ENCODE measurements around the gene INTS2.
"Not testable (repeated sequence)": the region's sequence is repeated elsewhere in the genome, so short reads cannot be mapped to it uniquely, and the experiment has no call there.

The INTS2 gene

DNA sequence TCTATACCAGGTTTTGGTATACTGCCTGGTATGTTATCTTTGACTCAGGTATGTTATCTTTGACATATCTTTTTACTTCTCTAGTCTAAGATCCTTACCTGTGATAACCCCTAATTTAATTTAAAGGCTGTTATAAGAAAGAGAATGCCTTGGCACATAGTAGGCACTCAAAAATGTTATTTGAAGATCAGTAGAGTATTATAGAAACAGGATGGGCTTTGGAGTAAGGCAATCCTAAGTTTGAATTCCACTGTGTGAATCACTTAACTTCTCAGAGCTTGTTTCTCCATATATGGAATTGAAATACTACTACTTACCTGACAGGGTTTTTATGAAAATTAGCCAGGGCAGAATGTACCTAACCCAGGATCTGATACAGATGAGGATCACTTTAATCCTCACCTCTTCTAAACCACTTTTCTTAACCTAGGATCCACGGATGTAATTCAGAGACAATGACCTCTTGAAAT lies 65.6 kb downstream of the INTS2 start:
- TF ChIP-seq, protein P1, sequence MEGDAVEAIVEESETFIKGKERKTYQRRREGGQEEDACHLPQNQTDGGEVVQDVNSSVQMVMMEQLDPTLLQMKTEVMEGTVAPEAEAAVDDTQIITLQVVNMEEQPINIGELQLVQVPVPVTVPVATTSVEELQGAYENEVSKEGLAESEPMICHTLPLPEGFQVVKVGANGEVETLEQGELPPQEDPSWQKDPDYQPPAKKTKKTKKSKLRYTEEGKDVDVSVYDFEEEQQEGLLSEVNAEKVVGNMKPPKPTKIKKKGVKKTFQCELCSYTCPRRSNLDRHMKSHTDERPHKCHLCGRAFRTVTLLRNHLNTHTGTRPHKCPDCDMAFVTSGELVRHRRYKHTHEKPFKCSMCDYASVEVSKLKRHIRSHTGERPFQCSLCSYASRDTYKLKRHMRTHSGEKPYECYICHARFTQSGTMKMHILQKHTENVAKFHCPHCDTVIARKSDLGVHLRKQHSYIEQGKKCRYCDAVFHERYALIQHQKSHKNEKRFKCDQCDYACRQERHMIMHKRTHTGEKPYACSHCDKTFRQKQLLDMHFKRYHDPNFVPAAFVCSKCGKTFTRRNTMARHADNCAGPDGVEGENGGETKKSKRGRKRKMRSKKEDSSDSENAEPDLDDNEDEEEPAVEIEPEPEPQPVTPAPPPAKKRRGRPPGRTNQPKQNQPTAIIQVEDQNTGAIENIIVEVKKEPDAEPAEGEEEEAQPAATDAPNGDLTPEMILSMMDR (IDR thresholded peaks at IDR 0.05; ENCODE audit: borderline replicate concordance, insufficient read depth, low read depth, low read length) = no peak
- peak overlapping the region; percentile 12 for H3K4me3 ChIP-seq (ENCODE audit: low read depth, low read length)

DNA sequence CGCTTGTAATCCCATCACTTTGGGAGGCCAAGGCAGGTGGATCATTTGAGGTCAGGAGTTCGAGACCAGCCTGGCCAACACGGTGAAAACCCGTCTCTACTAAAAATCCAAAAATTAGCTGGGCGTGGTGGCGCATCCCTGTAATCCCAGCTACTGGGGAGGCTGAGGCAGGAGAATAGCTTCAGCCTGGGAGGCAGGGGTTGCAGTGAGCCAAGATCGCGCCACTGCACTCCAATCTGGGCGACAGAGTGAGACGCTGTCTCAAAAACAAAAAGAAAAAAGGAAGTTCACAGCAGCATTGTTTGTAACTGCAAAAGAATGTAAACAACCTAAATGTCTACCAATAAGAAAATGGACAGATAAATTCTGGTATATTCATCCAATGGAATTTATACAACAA lies 67.4 kb downstream of the INTS2 start:
- not testable (repeated sequence) for H3K4me3 ChIP-seq (ENCODE audit: low read depth, low read length)

DNA sequence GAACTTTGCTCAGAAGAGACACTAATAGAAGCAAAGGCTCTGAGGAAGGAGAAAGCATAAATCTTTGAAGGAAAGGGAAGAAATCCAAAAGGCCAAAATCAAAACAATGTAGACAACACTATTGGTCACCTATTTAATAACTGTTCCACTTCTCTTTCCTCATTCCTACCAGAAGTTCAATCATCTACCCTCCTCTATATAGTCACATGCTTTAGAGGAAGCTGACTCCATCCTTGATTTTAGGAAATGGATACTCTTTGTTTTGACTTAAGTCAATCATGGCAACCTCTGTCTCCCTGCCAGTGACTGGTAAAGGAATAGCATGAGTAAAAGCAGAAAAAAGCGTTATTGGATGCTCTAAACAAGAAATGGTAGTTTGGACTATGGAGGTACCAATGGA lies 71.7 kb downstream of the INTS2 start:
- H3K4me3 ChIP-seq (ENCODE audit: low read depth, low read length) = no peak overlapping the region

DNA sequence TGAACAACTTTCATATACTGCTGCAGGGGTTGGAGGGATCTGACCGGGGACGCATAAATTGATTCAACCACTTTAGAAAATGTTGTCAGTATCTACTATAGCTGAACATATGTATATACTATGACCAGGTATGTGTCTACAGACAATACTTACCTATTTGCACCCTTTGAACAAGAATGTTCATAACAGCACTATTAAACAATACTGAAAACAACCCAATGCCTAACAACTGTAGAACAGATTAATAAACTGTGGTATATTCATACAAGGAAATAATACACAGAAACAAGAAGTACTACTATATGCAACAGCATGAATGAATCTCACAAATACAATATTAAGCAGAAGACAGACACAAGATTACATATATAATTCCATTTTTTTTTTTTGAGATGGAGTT lies 74.9 kb downstream of the INTS2 start:
- H3K4me3 ChIP-seq (ENCODE audit: low read depth, low read length) = no peak overlapping the region
- TF ChIP-seq, protein P1 (IDR thresholded peaks at IDR 0.05; ENCODE audit: borderline replicate concordance, insufficient read depth, low read depth, low read length) = no peak

More for the DNA sequence above, 71.7 kb downstream of the INTS2 start:
- TF ChIP-seq, protein P1 (IDR thresholded peaks at IDR 0.05; ENCODE audit: borderline replicate concordance, insufficient read depth, low read depth, low read length) = no peak

DNA sequence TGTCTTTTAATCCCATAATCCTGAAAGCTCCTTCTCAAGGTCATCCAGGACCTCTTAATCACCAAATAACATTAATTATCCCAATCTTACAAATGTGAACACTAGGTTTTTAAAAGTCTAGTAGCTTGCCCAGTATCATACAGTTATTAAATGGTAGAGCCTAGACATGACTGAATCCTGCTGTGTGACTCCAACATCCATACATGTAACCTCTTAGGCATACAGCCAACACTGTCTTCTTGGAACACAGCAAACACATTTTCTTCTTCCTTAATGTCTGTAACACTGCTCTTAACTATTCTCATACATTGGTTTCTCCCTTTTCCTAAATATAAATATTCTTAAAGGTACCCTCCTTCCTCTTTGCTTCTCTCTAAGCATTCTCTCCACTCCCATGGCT lies 78.1 kb downstream of the INTS2 start:
- TF ChIP-seq, protein P1 (IDR thresholded peaks at IDR 0.05; ENCODE audit: borderline replicate concordance, insufficient read depth, low read depth, low read length) = no peak
- H3K4me3 ChIP-seq (ENCODE audit: low read depth, low read length) = no peak overlapping the region

DNA sequence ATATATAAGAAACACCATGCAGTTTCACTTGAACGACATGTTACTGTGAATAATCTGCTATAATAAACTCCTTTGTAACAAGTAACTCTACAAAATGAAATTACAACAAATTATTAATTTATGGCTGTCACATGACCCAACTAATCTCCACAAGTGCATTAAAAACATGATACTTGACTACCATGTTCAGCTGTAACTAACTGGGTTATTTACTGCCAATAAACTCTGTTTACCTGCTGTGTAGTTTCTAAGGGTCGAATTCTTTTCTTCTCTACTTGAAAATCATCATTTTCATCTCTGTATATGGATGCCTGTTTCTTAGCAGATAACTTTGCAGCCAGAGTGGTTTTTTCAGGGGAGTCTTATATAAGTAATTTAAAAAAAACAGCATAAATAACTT lies 78.9 kb downstream of the INTS2 start:
- TF ChIP-seq, protein P1 (IDR thresholded peaks at IDR 0.05; ENCODE audit: borderline replicate concordance, insufficient read depth, low read depth, low read length) = no peak

DNA sequence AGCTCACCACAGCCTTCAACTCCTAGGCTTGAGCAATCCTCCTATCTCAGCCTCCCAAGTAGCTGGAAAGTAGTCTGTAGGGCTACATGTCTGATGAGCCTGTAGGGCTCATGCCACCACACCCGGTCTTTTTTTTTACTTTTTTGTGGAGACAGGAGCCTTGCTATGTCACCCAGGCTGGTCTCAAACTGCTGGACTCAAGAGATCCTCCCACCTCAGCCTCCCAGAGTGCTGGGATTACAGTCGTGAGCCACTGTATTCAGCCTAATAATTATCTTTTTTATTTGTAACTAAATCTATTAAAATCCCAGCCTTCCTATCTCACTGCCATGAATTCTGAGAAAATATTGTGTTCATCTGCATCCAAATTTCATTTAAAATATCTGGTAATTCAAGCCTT lies 79.5 kb downstream of the INTS2 start:
- TF ChIP-seq, protein P1 (IDR thresholded peaks at IDR 0.05; ENCODE audit: borderline replicate concordance, insufficient read depth, low read depth, low read length) = no peak
- H3K4me3 ChIP-seq (ENCODE audit: low read depth, low read length) = no peak overlapping the region

More for the DNA sequence above, 78.9 kb downstream of the INTS2 start:
- no peak overlapping the region for H3K4me3 ChIP-seq (ENCODE audit: low read depth, low read length)

DNA sequence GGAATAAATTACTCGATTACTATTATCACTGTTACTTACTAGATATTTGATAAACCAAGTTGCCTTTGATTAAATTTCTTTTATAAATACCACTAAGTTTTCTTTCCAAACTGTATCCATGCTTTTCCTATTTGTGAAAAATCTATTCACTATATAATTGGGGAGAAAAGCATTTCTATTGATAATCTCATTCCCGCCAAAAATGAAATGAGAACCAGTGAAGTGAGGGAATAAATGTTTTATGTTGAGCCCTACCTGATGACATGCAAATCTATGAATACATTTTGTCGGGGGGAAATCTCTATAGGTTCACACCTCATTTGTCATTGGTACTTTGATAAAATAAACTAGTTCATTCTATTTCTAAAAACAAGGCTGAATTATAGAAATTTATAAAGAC lies 80.1 kb downstream of the INTS2 start:
- TF ChIP-seq, protein P1 (IDR thresholded peaks at IDR 0.05; ENCODE audit: borderline replicate concordance, insufficient read depth, low read depth, low read length) = no peak
- no peak overlapping the region for H3K4me3 ChIP-seq (ENCODE audit: low read depth, low read length)
